Measurements from ENCODE around the gene ENPP1. TPM values are rescaled to one million over a fixed set of nuclear protein-coding genes. Genes with fewer than 3 reads are reported as not detected.
A peak's percentile ranks its signal among the peaks of the same experiment; 100 is the strongest.

ENPP1 gene
- total RNA-seq (10 to 100 TPM in 6 of 7 donors, 1 to 10 TPM in 1; 8.1 to 40.7 (median 23.0) TPM), polyA plus RNA-seq (10 to 100 TPM in 1 of 2 donors, 1 to 10 TPM in 1; 5.4 to 12.4 TPM)
- long read RNA-seq, donor 1, full-length matches to known transcripts, result 2 of 7 reads
- long read RNA-seq, donor 1, partial matches to known transcripts, result 1 of 7 reads
- long read RNA-seq, donor 1, other reads (novel, unspliced or antisense), result 4 of 7 reads
- long read RNA-seq, donor 2, result 0 reads
- long read RNA-seq, donor 3, full-length matches to known transcripts, result 13 of 20 reads
- long read RNA-seq, donor 3, partial matches to known transcripts, result 1 of 20 reads
- long read RNA-seq, donor 3, other reads (novel, unspliced or antisense), result 6 of 20 reads

GRCh38 chr6:131807644-131808459, at the start of gene ENPP1:
ENPP1 (plus strand) TSS chr6:131808020; CDS start chr6:131808036, 16 bp downstream.
- Histone ChIP-seq H3K27me3 (no peaks in the 10 kb centered on the region), H3K9me3 (no peaks in the 10 kb centered on the region), H3K36me3 (no peaks in the 10 kb centered on the region), H3K4me3 (peak within 1 kb of the TSS; percentile 75), H3K4me1 (ENCODE audit: insufficient read depth) (no peaks in the 10 kb centered on the region), H3K27ac (peak within 1 kb of the TSS in 1 of 2 donors; percentile 71)
- DNase-seq, result peak; percentile 70 to 87 (median 77)
- WGBS, 3 donors, result 1% methylated on average over 37 to 99 of the region's 99 CpGs
- intact Hi-C loops (cut with DNase I), result no loop called here
- no peak for TF ChIP-seq POLR2A (IDR thresholded peaks at IDR 0.05)
- peak in 1 of 3 donors; percentile 9 for TF ChIP-seq CTCF (IDR thresholded peaks at IDR 0.05)

GRCh38 chr6:131758920-131759319, 48.9 kb upstream of the ENPP1 start:
- TF ChIP-seq POLR2A (IDR thresholded peaks at IDR 0.05) (no peak), CTCF (IDR thresholded peaks at IDR 0.05) (no peak), EP300 (IDR thresholded peaks at IDR 0.05) (no peak)
- no peak overlapping the region for H3K4me3 ChIP-seq
- no peaks in the 10 kb centered on the region for H3K36me3 ChIP-seq
- H3K27ac ChIP-seq, result no peak overlapping the region
- H3K27me3 ChIP-seq, result no peaks in the 10 kb centered on the region
- WGBS, 3 donors, result 78 to 95% (median 94%) methylated on average over 4 of the region's 4 CpGs
- no peak for DNase-seq
- intact Hi-C loops (cut with DNase I), result no loop called here
- peaks cover 5% of the 10 kb centered on the region for H3K4me1 ChIP-seq (ENCODE audit: insufficient read depth)
- no peaks in the 10 kb centered on the region for H3K9me3 ChIP-seq

GRCh38 chr6:131761060-131761761, 46.6 kb upstream of the ENPP1 start:
- Histone ChIP-seq H3K27me3 (no peaks in the 10 kb centered on the region), H3K36me3 (no peaks in the 10 kb centered on the region), H3K4me1 (ENCODE audit: insufficient read depth) (peaks cover 5% of the 10 kb centered on the region), H3K9me3 (no peaks in the 10 kb centered on the region), H3K4me3 (no peak overlapping the region), H3K27ac (no peak overlapping the region)
- no peak for TF ChIP-seq POLR2A (IDR thresholded peaks at IDR 0.05)
- no peak for TF ChIP-seq EP300 (IDR thresholded peaks at IDR 0.05)
- TF ChIP-seq CTCF (IDR thresholded peaks at IDR 0.05), result no peak
- WGBS, 3 donors, result 58 to 78% (median 66%) methylated on average over 6 of the region's 6 CpGs
- intact Hi-C loops (cut with DNase I), result no loop called here
- no peak for DNase-seq

GRCh38 chr6:131761762-131762067, 46.1 kb upstream of the ENPP1 start:
- Histone ChIP-seq H3K27me3 (no peaks in the 10 kb centered on the region), H3K4me3 (no peak overlapping the region), H3K27ac (no peak overlapping the region), H3K36me3 (no peaks in the 10 kb centered on the region), H3K4me1 (ENCODE audit: insufficient read depth) (peaks cover 5% of the 10 kb centered on the region), H3K9me3 (no peaks in the 10 kb centered on the region)
- intact Hi-C loops (cut with DNase I), result no loop called here
- DNase-seq, result no peak
- 79 to 88% (median 82%) methylated on average over 1 of the region's 1 CpG for WGBS, 3 donors
- TF ChIP-seq POLR2A (IDR thresholded peaks at IDR 0.05), result no peak
- TF ChIP-seq CTCF (IDR thresholded peaks at IDR 0.05), result no peak

Measured in ovary (tissue), 10 donors.